ENCODE data around the gene GAREM2.
"Not testable (repeated sequence)": the region's sequence is repeated elsewhere in the genome, so short reads cannot be mapped to it uniquely, and the experiment has no call there.

The GAREM2 gene

GRCh38 chr2:26172871-26173775 lies at the start of gene GAREM2:
TSS of gene GAREM2 (plus strand) at chr2:26173088. CDS start at chr2:26173221, 133 bp downstream.
- DNase-seq (ENCODE audit: low read depth), result no peak

- no peak for DNase-seq (ENCODE audit: low read depth)
These were observed 49.5 kb upstream of the GAREM2 start for GRCh38 chr2:26123426-26123825.

- DNase-seq (ENCODE audit: low read depth), result peak; percentile 11
These were observed 46.8 kb upstream of the GAREM2 start for GRCh38 chr2:26126074-26126473.

GRCh38 chr2:26128176-26128575 lies 44.7 kb upstream of the GAREM2 start:
- DNase-seq (ENCODE audit: low read depth), result no peak

GRCh38 chr2:26130763-26131162 lies 42.1 kb upstream of the GAREM2 start:
- DNase-seq (ENCODE audit: low read depth), result no peak

DNA sequence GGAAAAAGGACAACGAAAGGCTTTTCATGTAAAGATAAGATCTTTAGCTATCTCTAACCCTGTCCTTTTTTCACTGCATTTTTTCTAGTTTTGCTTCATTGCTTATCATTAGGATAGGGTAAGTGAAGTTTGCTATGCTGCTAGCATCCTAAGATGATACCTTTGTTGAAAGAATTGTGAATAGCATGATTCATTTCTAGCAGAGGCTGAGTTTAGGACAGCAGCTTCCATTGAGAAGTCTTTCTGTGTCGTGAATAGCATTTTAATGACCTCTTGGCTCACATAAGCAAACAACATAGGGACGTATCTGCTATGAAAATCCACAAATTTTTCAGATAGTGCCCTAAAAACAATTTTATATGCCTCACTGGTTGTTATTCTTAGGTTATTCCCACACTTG lies 36.4 kb upstream of the GAREM2 start:
- no peak for DNase-seq (ENCODE audit: low read depth)

DNA sequence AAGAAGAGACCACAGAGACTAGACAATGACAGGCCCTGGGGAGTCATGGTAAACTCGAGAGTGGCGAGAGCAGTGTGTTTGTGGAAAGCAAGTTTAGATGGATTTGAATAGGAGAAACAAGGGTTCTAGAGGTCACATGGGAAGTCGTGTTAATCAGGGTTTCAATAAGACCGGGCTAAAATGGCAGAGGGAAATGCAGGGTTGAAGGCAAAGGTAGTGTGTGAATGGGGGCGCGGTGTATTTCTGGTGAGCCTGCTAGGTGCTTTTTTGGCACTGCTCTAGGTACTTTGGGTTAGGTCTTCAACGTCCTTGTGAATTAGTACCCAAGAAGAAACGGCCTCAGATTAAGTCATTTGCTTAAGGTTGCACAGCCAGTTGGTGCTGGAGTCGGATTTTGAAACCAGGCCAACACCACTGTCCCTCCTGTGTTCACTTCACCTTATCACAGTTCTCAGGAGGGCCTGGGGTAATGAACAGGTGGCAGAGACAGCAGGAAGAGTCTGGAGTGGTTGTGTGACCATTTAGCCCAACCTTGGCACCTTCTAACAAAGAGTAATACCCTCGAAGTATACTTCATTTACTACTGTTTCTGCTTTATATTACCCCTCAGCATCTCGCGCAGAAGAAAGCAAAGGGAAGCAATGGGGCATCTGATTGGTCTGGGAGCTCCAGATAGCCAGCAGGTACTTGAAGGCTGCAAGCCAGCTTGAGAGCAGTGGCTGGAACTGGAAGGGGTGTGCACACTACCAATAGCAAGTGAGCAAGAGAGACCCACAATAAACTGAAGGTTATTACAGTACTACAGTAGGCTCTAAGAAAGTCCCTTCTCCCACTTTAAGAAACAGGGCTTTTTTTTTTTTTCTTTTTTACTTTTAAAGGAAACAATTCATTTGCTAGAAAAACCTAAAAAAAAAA lies 33.4 kb upstream of the GAREM2 start:
- no peak for DNase-seq (ENCODE audit: low read depth)

- DNase-seq (ENCODE audit: low read depth), result no peak
These were observed 31.6 kb upstream of the GAREM2 start for GRCh38 chr2:26141145-26141769.

- no peak for DNase-seq (ENCODE audit: low read depth)
These were observed 28.9 kb upstream of the GAREM2 start for GRCh38 chr2:26144031-26144430.

DNA sequence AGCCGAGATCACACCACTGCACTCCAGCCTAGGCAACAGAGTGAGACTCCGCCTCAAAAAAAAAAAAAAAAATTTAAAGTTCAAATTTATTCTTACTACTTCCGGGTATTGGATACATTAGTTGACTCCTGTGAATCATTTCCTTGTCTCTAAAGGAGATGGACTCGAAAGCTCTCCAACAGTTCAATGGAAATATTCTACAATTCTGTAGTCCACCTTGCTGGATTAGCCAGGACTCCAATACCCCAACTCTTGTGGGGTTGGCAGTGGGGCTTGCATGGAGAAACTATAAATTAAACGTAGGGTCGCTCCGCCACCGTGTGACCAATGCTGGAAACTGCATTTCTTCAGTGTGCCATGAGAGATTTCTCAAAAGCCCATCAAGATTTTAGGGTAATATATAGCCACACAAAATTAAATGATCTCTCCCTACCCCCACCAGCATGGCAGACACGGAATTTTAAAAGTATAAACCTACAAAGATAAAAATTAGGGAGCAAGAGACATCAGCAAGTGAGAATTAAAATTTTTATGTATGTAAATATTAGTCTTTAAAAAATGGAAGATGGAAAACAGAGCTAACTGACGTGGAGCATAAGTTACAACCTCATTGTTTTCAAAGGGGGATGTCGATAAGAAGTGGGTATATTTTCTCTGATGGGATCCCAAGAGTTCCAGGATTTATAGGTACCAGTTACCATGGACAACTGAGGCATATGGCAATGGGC lies 27.8 kb upstream of the GAREM2 start:
- peak; percentile 33 for DNase-seq (ENCODE audit: low read depth)

- DNase-seq (ENCODE audit: low read depth), result no peak
These were observed 24.4 kb upstream of the GAREM2 start for GRCh38 chr2:26148501-26148900.

GRCh38 chr2:26150243-26150642 lies 22.6 kb upstream of the GAREM2 start:
- no peak for DNase-seq (ENCODE audit: low read depth)

- DNase-seq (ENCODE audit: low read depth), result no peak
These were observed 15.3 kb upstream of the GAREM2 start for GRCh38 chr2:26157580-26157979.

GRCh38 chr2:26161926-26162325 lies 11.0 kb upstream of the GAREM2 start:
- no peak for DNase-seq (ENCODE audit: low read depth)

GRCh38 chr2:26162963-26163362 lies 9.9 kb upstream of the GAREM2 start:
- no peak for DNase-seq (ENCODE audit: low read depth)

DNA sequence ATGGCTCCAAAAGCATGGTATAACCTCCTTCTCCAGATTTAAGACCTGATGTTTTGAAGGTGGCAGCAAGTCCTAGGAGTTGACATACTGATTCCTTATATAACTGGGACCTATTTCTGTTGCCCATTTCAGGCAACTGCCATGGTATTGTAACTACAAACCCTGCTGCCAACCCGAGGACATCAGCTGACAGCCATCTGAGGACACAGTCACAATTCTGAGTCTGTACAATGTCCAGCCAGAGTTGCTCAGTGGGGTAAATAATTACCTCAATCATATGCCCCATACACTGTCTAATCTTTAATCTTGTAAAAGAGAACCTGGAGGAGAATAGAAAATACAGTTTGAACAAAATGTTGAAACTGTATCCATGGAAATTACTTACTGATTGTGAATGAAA lies 8.7 kb upstream of the GAREM2 start:
- no peak for DNase-seq (ENCODE audit: low read depth)

DNA sequence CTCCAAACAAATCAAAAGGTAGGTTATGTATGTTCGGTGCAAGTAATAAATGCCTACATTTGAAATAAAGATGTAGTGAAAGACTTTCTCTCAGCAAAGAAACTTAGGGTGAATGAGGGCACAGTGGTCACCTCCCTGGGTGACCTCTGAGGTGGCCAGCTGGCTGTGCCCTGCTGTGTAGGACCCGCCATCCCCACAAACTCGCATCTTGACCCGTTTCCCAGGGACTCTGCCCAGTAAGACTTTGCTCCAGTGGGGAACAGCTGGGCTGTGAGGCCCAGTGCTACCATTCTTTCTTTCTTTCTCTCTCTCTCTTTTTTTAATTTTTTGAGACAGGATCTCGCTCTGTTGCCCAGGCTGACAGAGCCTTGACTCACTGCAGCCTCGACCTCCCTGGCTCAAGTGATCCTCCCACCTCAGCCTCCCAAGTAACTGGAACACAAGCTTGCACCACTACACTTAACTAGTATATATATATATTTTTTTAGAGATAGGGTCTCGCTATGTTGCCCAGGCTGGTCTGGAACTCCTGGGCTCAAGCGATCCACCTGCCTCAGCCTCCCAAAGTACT lies 8.2 kb upstream of the GAREM2 start:
- no peak for DNase-seq (ENCODE audit: low read depth)

DNA sequence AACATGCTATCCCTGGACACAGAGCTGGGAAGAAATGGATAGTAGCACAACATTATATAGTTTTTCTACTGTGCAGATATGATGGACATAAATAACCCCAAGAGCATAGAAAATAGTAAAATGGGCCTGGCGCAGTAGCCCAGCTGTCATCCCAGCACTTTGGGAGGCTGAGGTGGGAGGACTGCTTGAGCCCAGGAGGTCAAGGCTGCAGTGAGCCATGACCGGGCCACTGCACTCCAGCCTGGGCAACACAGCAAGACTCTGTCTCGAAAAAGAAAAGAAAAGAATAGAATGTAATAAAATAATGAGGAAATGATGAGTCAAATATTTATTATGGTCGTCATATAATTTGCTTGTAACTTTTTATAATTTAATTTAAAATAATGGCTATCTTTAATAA lies 7.5 kb upstream of the GAREM2 start:
- no peak for DNase-seq (ENCODE audit: low read depth)

DNA sequence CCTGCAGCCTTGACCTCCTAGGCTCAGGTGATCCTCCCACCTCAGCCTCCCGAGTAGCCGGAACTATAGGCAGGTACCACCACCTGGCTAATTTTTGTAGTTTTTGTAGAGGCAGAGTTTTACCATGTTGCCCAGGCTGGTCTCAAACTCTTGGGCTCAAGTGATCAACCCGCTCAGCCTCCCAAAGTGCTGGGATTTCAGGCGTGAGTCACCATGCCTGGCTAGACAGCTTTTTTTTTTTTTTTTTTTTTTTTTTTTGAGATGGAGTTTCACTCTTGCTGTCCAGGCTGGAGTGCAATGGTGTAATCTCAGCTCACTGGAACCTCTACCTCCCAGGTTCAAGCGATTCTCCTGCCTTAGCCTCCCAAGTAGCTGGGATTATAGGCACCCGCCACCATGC lies 6.3 kb upstream of the GAREM2 start:
- DNase-seq (ENCODE audit: low read depth), result not testable (repeated sequence)

DNA sequence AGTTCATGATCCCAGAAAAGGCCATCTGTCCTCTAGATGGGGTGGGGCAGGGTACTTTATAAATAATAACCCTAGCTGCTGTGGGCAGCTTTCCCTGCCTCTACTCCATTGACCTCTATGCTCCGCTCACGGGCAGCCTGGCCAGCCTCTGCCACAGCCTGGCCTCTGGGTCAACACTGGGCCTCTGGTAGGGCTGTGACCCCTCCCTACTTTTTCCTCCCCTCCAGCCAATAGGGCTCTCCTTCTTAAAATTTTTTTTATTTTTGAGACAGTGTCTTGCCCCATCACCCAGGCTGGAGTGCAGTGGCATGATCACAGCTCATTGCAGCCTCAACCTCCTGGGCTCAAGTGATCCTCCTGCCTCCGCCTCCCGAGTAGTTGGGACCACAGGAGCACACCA lies 4.1 kb upstream of the GAREM2 start:
- DNase-seq (ENCODE audit: low read depth), result no peak

- no peak for DNase-seq (ENCODE audit: low read depth)
These were observed 3.7 kb upstream of the GAREM2 start for GRCh38 chr2:26169226-26169625.

All from stromal cell of bone marrow (primary cell).